Common myeloid progenitor, CD34-positive (primary cell): Measurements from ENCODE around the gene CRYAA.
"Not testable (repeated sequence)": the region's sequence is repeated elsewhere in the genome, so short reads cannot be mapped to it uniquely, and the experiment has no call there.

Source experiments
- CTCF ChIA-PET: fragments of 350-600 bp; sonication (Branson Sonifier 250); formaldehyde crosslinking; loops from one replicate; lab custom pipeline; 2021; ENCODE audit warnings: antibody characterized with exemption; lab: Charles Lee
- POLR2A ChIA-PET: fragments of 350-600 bp; sonication (Branson Sonifier 250); formaldehyde crosslinking; loops from one replicate; lab custom pipeline; 2021; ENCODE audit warnings: antibody characterized with exemption; lab: Charles Lee
- DNase-seq, 3 donors: peaks; one replicate each; pipeline versions ENCODE4 v3.0.0 to v3.0.0-alpha.2; 2013
- H3K27ac ChIP-seq, 2 experiments: 1 replicate in 1 of 2; 2 replicates in 1 of 2; pipeline ENCODE4 v1.7.0; 2013; ENCODE audit warnings: inconsistent platforms in 2 of 2, low read length in 2 of 2, mild to moderate bottlenecking in 2 of 2, low read depth in 1 of 2, moderate library complexity in 1 of 2; ENCODE audit not compliant: severe bottlenecking in 2 of 2, insufficient read depth in 1 of 2, poor library complexity in 1 of 2
- H3K27me3 ChIP-seq, 5 experiments: replicated peaks in 2 of 5; 1 replicate in 3 of 5; 2 replicates in 2 of 5; pipeline versions ENCODE4 v1.6.1 to v1.7.0; 2013; ENCODE audit warnings: low read length in 4 of 5, mild to moderate bottlenecking in 2 of 5, moderate library complexity in 2 of 5, inconsistent platforms in 1 of 5; ENCODE audit not compliant: insufficient read depth in 5 of 5, control insufficient read depth in 4 of 5
- H3K36me3 ChIP-seq, 4 experiments: 1 replicate in 2 of 4; 2 replicates in 2 of 4; pipeline versions ENCODE4 v1.6.1 to v1.7.0; 2013; ENCODE audit warnings: low read length in 3 of 4, control low read depth in 1 of 4, mild to moderate bottlenecking in 1 of 4; ENCODE audit not compliant: control insufficient read depth in 4 of 4, insufficient read depth in 4 of 4
- H3K4me1 ChIP-seq, 4 experiments: 1 replicate in 3 of 4; 2 replicates in 1 of 4; pipeline versions ENCODE4 v1.6.1 to v1.7.1; 2013; ENCODE audit warnings: low read length in 3 of 4, mild to moderate bottlenecking in 3 of 4, control low read depth in 1 of 4, inconsistent platforms in 1 of 4, moderate library complexity in 1 of 4; ENCODE audit not compliant: control insufficient read depth in 4 of 4, insufficient read depth in 4 of 4; ENCODE audit errors: control extremely low read depth in 1 of 4
- H3K4me3 ChIP-seq, 7 experiments: 1 replicate in 4 of 7; 2 replicates in 3 of 7; pipeline versions ENCODE4 v1.5.1 to v1.7.0; 2013; ENCODE audit warnings: mild to moderate bottlenecking in 7 of 7, low read length in 6 of 7, moderate library complexity in 6 of 7, inconsistent platforms in 2 of 7, low read depth in 2 of 7, control low read depth in 1 of 7; ENCODE audit not compliant: insufficient read depth in 4 of 7, control insufficient read depth in 1 of 7; ENCODE audit errors: extremely low read depth in 1 of 7
- H3K9me3 ChIP-seq, 5 experiments: 1 replicate in 4 of 5; 2 replicates in 1 of 5; pipeline versions ENCODE4 v1.6.1 to v1.7.1; 2013; ENCODE audit warnings: low read length in 4 of 5, mild to moderate bottlenecking in 2 of 5, inconsistent platforms in 1 of 5, low read depth in 1 of 5, moderate library complexity in 1 of 5; ENCODE audit not compliant: control insufficient read depth in 4 of 5, insufficient read depth in 2 of 5; ENCODE audit errors: control extremely low read depth in 1 of 5
- WGBS: methylation state at CpG from one replicate; pipeline ENCODE4 v1.1.5; 2013; ENCODE audit not compliant: insufficient coverage; 5-methylcytosine and 5-hydroxymethylcytosine counted together

CRYAA gene

DNA sequence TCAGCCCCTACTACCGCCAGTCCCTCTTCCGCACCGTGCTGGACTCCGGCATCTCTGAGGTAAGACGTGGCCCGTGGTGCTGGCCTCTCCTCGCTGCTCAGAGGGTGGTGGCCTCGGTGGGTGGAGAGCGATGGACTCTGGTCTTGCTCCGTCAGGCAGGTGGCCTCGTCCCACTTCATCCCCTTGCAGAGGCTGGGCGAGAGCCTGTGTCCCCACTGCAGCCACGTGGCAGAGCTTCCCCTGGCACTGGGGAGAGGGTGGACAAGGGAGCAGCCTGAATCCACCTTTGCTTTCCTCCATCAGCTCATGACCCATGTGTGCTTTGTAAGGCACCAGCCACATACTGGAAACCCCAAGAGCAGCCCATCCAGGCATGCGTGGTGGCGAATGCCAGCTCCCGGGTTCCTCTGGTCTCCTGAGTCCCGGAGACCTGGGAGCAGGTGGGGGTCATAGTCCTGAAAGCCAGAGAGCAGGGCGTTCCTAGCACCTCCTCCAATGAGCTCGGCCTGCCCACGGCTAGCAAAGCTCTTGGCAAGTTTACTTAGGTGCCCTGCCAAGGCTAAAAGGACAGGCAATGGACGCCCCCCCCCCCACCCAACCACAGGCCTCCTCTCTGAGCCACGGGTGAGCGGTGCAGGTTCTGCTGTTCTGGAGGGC, 550 bp downstream of the CRYAA start:
- H3K36me3 ChIP-seq, H3K4me3 ChIP-seq, H3K4me1 ChIP-seq, CTCF ChIA-PET, H3K9me3 ChIP-seq, H3K27me3 ChIP-seq, H3K27ac ChIP-seq, DNase-seq, POLR2A ChIA-PET: not testable (repeated sequence)
- WGBS: no CpG with 5 or more reads among the region's 23 CpGs

DNA sequence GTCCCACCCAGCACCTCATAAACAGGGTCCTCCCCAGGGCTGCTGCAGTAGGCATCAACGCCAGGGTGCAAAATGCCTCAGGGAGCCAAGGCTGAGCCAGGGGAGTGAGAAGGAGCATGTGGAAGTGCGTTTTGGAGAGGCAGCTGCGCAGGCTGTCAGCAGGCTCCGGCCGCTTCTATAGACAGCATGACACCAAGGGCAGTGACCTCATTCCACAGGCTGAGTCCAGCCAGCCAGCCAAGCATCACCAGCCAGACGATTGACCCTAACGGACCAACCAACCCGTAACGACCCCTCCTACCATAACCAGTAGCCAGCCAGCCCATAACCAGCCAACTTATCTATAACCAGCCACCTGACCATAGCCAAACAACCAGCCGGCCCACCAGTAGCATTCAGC, 1.1 kb downstream of the CRYAA start:
- WGBS: no CpG with 5 or more reads among the region's 10 CpGs
- H3K36me3 ChIP-seq, POLR2A ChIA-PET, H3K4me3 ChIP-seq, H3K4me1 ChIP-seq, H3K27ac ChIP-seq, DNase-seq, H3K9me3 ChIP-seq, CTCF ChIA-PET, H3K27me3 ChIP-seq: not testable (repeated sequence)

DNA sequence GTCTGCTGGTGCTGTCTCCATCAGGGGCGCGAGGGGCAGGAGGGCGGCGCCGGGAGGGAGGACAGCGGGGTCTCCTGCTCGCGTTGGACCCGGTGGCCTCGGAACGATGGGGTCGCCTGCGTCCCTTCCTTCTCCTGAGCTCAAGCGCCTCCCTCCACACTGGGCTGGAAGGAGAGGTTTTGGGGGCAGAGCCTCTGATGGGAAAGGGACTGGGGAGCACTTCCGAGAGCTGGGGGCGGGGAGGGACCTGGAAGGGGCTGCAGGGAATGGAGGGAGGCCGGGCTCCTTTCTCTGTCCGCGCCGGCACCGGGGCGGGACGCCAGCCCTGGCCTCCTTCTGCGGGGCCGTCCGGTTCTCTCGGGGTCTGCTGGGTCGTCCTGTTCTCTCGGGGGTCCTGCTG, 4.0 kb downstream of the CRYAA start:
- WGBS: no CpG with 5 or more reads among the region's 29 CpGs
- H3K4me3 ChIP-seq: not testable (repeated sequence)

DNA sequence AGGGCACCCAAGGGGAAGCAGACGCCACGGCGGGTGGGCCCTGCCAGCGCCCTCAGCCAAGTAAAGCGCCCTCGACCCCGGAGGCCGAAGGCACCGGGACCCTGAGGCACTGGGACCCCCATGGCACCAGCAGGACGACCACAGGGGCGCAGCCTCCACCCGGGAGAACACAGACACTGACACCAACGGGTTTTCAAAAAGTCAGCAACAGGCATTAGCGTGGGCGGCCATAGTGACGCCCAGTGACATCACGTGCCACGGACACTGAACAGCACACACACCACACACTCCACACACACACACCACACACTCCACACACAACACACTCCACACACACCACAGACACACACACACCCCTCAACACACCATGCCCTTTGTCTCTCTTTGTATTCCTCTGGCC, 4.6 kb downstream of the CRYAA start:
- H3K9me3 ChIP-seq, H3K4me1 ChIP-seq, H3K27ac ChIP-seq, H3K36me3 ChIP-seq, H3K27me3 ChIP-seq, CTCF ChIA-PET, H3K4me3 ChIP-seq, POLR2A ChIA-PET: not testable (repeated sequence)
- no CpG with 5 or more reads among the region's 18 CpGs for WGBS
- DNase-seq: peak in 1 of 3 donors; percentile 33

More for the DNA sequence above, 4.0 kb downstream of the CRYAA start:
- H3K27me3 ChIP-seq, DNase-seq, H3K27ac ChIP-seq, CTCF ChIA-PET, H3K4me1 ChIP-seq, H3K36me3 ChIP-seq, H3K9me3 ChIP-seq, POLR2A ChIA-PET: not testable (repeated sequence)

DNA sequence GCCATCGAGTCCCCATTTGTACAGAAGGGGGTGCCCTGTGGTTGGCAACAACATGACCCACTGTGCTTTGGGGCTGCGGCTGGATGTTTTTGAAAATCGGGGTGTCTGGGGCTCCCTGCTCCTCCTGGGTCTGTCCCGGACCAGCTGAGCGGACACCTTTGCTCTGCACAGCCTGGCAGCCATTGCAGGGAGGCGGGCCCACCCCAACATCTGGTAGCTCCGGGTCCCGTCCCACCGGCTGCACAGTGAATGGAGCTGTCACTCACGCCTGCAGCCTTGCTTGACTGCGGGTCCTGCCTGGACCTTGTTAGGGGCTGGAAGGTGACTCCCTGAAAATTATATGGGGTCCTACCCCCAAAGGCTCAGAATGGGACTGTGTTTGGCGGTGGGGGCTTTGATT, 5.1 kb downstream of the CRYAA start:
- H3K4me3 ChIP-seq, H3K27ac ChIP-seq, CTCF ChIA-PET, POLR2A ChIA-PET, H3K4me1 ChIP-seq, DNase-seq, H3K27me3 ChIP-seq, H3K36me3 ChIP-seq, H3K9me3 ChIP-seq: not testable (repeated sequence)
- WGBS: no CpG with 5 or more reads among the region's 12 CpGs

DNA sequence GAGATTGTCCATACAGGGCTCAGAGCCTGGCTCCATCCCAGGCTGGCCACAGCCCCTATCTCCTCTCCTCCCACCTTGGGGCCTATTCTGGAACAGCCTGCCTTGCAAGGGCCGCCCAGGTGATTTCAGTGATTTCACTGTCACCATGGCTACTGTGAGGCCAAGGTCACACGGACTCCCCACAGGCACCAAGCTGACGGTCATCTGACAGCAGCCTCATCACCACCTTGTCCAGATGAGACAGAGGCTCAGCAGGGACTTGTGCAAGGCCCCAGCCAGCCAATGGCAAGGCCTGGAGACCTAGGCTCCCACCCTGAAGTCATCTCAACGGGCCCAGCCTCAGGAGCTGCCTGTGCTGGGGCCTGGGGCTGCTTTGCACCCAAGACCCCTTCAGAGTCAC, 6.2 kb downstream of the CRYAA start:
- H3K27me3 ChIP-seq, H3K36me3 ChIP-seq, H3K9me3 ChIP-seq, H3K4me1 ChIP-seq, POLR2A ChIA-PET, H3K27ac ChIP-seq, DNase-seq, CTCF ChIA-PET, H3K4me3 ChIP-seq: not testable (repeated sequence)
- no CpG with 5 or more reads among the region's 4 CpGs for WGBS

DNA sequence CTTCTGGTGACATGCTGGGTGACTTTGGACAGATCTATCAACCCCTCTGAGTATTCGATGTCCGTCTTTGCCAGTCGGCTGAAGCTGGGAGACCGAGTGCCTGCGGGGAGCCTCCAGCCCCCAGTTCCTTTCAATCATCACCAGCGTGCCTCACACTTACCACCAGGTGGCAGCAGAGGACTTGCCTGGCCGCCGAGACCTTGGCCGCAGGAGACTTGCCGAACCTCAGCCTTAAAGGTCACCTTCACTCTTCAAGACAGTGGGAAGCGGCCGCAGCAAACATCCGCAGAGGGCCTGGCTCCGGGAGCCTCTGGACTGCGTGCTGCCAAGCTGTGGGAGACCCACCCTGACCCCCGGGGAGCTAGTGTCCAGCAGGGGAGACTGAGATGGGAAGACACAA, 7.8 kb downstream of the CRYAA start:
- H3K4me1 ChIP-seq, H3K27ac ChIP-seq, H3K9me3 ChIP-seq, DNase-seq, POLR2A ChIA-PET, H3K4me3 ChIP-seq, CTCF ChIA-PET, H3K36me3 ChIP-seq, H3K27me3 ChIP-seq: not testable (repeated sequence)
- no CpG with 5 or more reads among the region's 16 CpGs for WGBS
